ENCODE results near the gene SLC38A3.
"Not testable (repeated sequence)": the region's sequence is repeated elsewhere in the genome, so short reads cannot be mapped to it uniquely, and the experiment has no call there.

Gene SLC38A3

DNA sequence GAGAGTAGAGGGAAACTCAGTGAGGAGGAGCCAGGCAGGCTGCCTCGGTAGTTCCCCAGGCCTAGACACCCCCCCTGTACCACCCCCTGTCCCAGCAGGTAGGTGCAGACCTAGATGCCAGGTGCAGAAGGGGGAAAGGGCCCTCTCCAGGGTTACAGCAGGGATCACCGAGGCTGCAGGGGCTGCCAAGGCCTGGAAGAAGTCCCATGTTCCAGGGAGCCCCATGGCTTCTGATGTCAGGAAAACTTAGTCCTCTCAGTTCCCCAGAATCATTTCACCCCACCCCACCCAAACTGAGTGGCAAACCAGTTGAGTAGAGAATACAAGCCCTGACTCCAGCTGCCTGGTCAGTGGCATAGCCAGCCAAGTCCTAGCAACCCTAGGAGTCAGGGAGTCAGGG, 56.4 kb downstream of the SLC38A3 start:
- no peak overlapping the region for H3K27ac ChIP-seq (ENCODE audit: low read depth, low read length)
- peaks cover 4% of the 10 kb centered on the region for H3K79me2 ChIP-seq (ENCODE audit: control insufficient read depth, insufficient read depth, low read length, unreplicated experiment)
- H3K4me1 ChIP-seq (ENCODE audit: control insufficient read depth, insufficient read depth, low read length, unreplicated experiment): peaks cover 35% of the 10 kb centered on the region
- H3K4me3 ChIP-seq (ENCODE audit: low read depth, low read length): no peak overlapping the region
- H3K27me3 ChIP-seq (ENCODE audit: insufficient read depth, low read length): no peaks in the 10 kb centered on the region
- peaks cover 9% of the 10 kb centered on the region for H3K36me3 ChIP-seq (ENCODE audit: insufficient read depth, low read length)
- no peak overlapping the region for H2AFZ ChIP-seq (ENCODE audit: low read length, unreplicated experiment)

GRCh38 chr3:50262200-50262599, 57.1 kb downstream of the SLC38A3 start:
- H2AFZ ChIP-seq (ENCODE audit: low read length, unreplicated experiment); H3K27me3 ChIP-seq (ENCODE audit: insufficient read depth, low read length); H3K27ac ChIP-seq (ENCODE audit: low read depth, low read length); H3K79me2 ChIP-seq (ENCODE audit: control insufficient read depth, insufficient read depth, low read length, unreplicated experiment); H3K36me3 ChIP-seq (ENCODE audit: insufficient read depth, low read length); H3K4me3 ChIP-seq (ENCODE audit: low read depth, low read length): not testable (repeated sequence)
- peaks cover 35% of the 10 kb centered on the region for H3K4me1 ChIP-seq (ENCODE audit: control insufficient read depth, insufficient read depth, low read length, unreplicated experiment)

GRCh38 chr3:50262778-50263177, 57.7 kb downstream of the SLC38A3 start:
- no peaks in the 10 kb centered on the region for H3K79me2 ChIP-seq (ENCODE audit: control insufficient read depth, insufficient read depth, low read length, unreplicated experiment)
- no peak overlapping the region for H3K27ac ChIP-seq (ENCODE audit: low read depth, low read length)
- no peak overlapping the region for H3K4me3 ChIP-seq (ENCODE audit: low read depth, low read length)
- peaks cover 35% of the 10 kb centered on the region for H3K4me1 ChIP-seq (ENCODE audit: control insufficient read depth, insufficient read depth, low read length, unreplicated experiment)
- no peak overlapping the region for H2AFZ ChIP-seq (ENCODE audit: low read length, unreplicated experiment)
- no peaks in the 10 kb centered on the region for H3K27me3 ChIP-seq (ENCODE audit: insufficient read depth, low read length)
- H3K36me3 ChIP-seq (ENCODE audit: insufficient read depth, low read length): no peaks in the 10 kb centered on the region

GRCh38 chr3:50263478-50264382, 58.7 kb downstream of the SLC38A3 start:
- H3K27me3 ChIP-seq (ENCODE audit: insufficient read depth, low read length): no peaks in the 10 kb centered on the region
- H3K79me2 ChIP-seq (ENCODE audit: control insufficient read depth, insufficient read depth, low read length, unreplicated experiment): no peaks in the 10 kb centered on the region
- no peak overlapping the region for H3K4me3 ChIP-seq (ENCODE audit: low read depth, low read length)
- no peak overlapping the region for H2AFZ ChIP-seq (ENCODE audit: low read length, unreplicated experiment)
- peaks cover 39% of the 10 kb centered on the region for H3K4me1 ChIP-seq (ENCODE audit: control insufficient read depth, insufficient read depth, low read length, unreplicated experiment)
- no peaks in the 10 kb centered on the region for H3K36me3 ChIP-seq (ENCODE audit: insufficient read depth, low read length)
- peak overlapping the region; percentile 36; the same call in 1 of the 2 replicates for H3K27ac ChIP-seq (ENCODE audit: low read depth, low read length)

GRCh38 chr3:50264383-50264963, 59.4 kb downstream of the SLC38A3 start:
- H2AFZ ChIP-seq (ENCODE audit: low read length, unreplicated experiment): no peak overlapping the region
- H3K4me3 ChIP-seq (ENCODE audit: low read depth, low read length): no peak overlapping the region
- no peak overlapping the region for H3K27ac ChIP-seq (ENCODE audit: low read depth, low read length)
- H3K79me2 ChIP-seq (ENCODE audit: control insufficient read depth, insufficient read depth, low read length, unreplicated experiment): no peaks in the 10 kb centered on the region
- no peaks in the 10 kb centered on the region for H3K36me3 ChIP-seq (ENCODE audit: insufficient read depth, low read length)
- no peaks in the 10 kb centered on the region for H3K27me3 ChIP-seq (ENCODE audit: insufficient read depth, low read length)
- peaks cover 45% of the 10 kb centered on the region for H3K4me1 ChIP-seq (ENCODE audit: control insufficient read depth, insufficient read depth, low read length, unreplicated experiment)

- H2AFZ ChIP-seq (ENCODE audit: low read length, unreplicated experiment): no peak overlapping the region
- peaks cover 46% of the 10 kb centered on the region for H3K4me1 ChIP-seq (ENCODE audit: control insufficient read depth, insufficient read depth, low read length, unreplicated experiment)
- no peaks in the 10 kb centered on the region for H3K27me3 ChIP-seq (ENCODE audit: insufficient read depth, low read length)
- H3K79me2 ChIP-seq (ENCODE audit: control insufficient read depth, insufficient read depth, low read length, unreplicated experiment): no peaks in the 10 kb centered on the region
- H3K4me3 ChIP-seq (ENCODE audit: low read depth, low read length): no peak overlapping the region
- no peaks in the 10 kb centered on the region for H3K36me3 ChIP-seq (ENCODE audit: insufficient read depth, low read length)
- H3K27ac ChIP-seq (ENCODE audit: low read depth, low read length): no peak overlapping the region
Measured at GRCh38 chr3:50264964-50265485, 60.0 kb downstream of the SLC38A3 start.

GRCh38 chr3:50265571-50265970, 60.5 kb downstream of the SLC38A3 start:
- H2AFZ ChIP-seq (ENCODE audit: low read length, unreplicated experiment): no peak overlapping the region
- no peak overlapping the region for H3K27ac ChIP-seq (ENCODE audit: low read depth, low read length)
- no peaks in the 10 kb centered on the region for H3K79me2 ChIP-seq (ENCODE audit: control insufficient read depth, insufficient read depth, low read length, unreplicated experiment)
- H3K36me3 ChIP-seq (ENCODE audit: insufficient read depth, low read length): no peaks in the 10 kb centered on the region
- H3K4me3 ChIP-seq (ENCODE audit: low read depth, low read length): no peak overlapping the region
- H3K4me1 ChIP-seq (ENCODE audit: control insufficient read depth, insufficient read depth, low read length, unreplicated experiment): peaks cover 47% of the 10 kb centered on the region
- H3K27me3 ChIP-seq (ENCODE audit: insufficient read depth, low read length): no peaks in the 10 kb centered on the region

- peaks cover 46% of the 10 kb centered on the region for H3K4me1 ChIP-seq (ENCODE audit: control insufficient read depth, insufficient read depth, low read length, unreplicated experiment)
- H3K36me3 ChIP-seq (ENCODE audit: insufficient read depth, low read length): no peaks in the 10 kb centered on the region
- no peak overlapping the region for H3K4me3 ChIP-seq (ENCODE audit: low read depth, low read length)
- H3K27ac ChIP-seq (ENCODE audit: low read depth, low read length): no peak overlapping the region
- no peaks in the 10 kb centered on the region for H3K79me2 ChIP-seq (ENCODE audit: control insufficient read depth, insufficient read depth, low read length, unreplicated experiment)
- no peak overlapping the region for H2AFZ ChIP-seq (ENCODE audit: low read length, unreplicated experiment)
- no peaks in the 10 kb centered on the region for H3K27me3 ChIP-seq (ENCODE audit: insufficient read depth, low read length)
Measured at GRCh38 chr3:50266017-50266416, 60.9 kb downstream of the SLC38A3 start.

- Histone ChIP-seq H3K79me2 (ENCODE audit: control insufficient read depth, insufficient read depth, low read length, unreplicated experiment) (no peaks in the 10 kb centered on the region), H2AFZ (ENCODE audit: low read length, unreplicated experiment) (no peak overlapping the region), H3K27me3 (ENCODE audit: insufficient read depth, low read length) (no peaks in the 10 kb centered on the region), H3K27ac (ENCODE audit: low read depth, low read length) (no peak overlapping the region), H3K36me3 (ENCODE audit: insufficient read depth, low read length) (no peaks in the 10 kb centered on the region), H3K4me1 (ENCODE audit: control insufficient read depth, insufficient read depth, low read length, unreplicated experiment) (peaks cover 45% of the 10 kb centered on the region), H3K4me3 (ENCODE audit: low read depth, low read length) (peak overlapping the region; percentile 61)
Measured at GRCh38 chr3:50266836-50267235, 61.8 kb downstream of the SLC38A3 start.

GRCh38 chr3:50267280-50267913, 62.3 kb downstream of the SLC38A3 start:
- Histone ChIP-seq H3K27ac (ENCODE audit: low read depth, low read length) (no peak overlapping the region), H3K36me3 (ENCODE audit: insufficient read depth, low read length) (no peaks in the 10 kb centered on the region), H3K4me3 (ENCODE audit: low read depth, low read length) (peak overlapping the region; percentile 61), H3K4me1 (ENCODE audit: control insufficient read depth, insufficient read depth, low read length, unreplicated experiment) (peaks cover 45% of the 10 kb centered on the region), H3K27me3 (ENCODE audit: insufficient read depth, low read length) (no peaks in the 10 kb centered on the region), H2AFZ (ENCODE audit: low read length, unreplicated experiment) (no peak overlapping the region), H3K79me2 (ENCODE audit: control insufficient read depth, insufficient read depth, low read length, unreplicated experiment) (no peaks in the 10 kb centered on the region)
